Measurements from ENCODE around the gene GLYR1.

- no peak for TF ChIP-seq POLR2A (IDR thresholded peaks at IDR 0.05; ENCODE audit: low read depth, low read length)
- no peak for TF ChIP-seq CTCF (conservative IDR thresholded peaks at IDR 0.05; ENCODE audit: low read depth, low read length)
- TF ChIP-seq ELK1 (IDR thresholded peaks at IDR 0.05; ENCODE audit: borderline replicate concordance, low read depth, low read length): no peak
- no peak for TF ChIP-seq NFE2L2 (IDR thresholded peaks at IDR 0.05; ENCODE audit: low read depth, low read length)
- TF ChIP-seq RFX5 (IDR thresholded peaks at IDR 0.05; ENCODE audit: low read depth, low read length): no peak
- TF ChIP-seq MAZ (IDR thresholded peaks at IDR 0.05; ENCODE audit: borderline replicate concordance, low read depth, low read length): no peak
- no peak for TF ChIP-seq CEBPB (IDR thresholded peaks at IDR 0.05; ENCODE audit: low read depth, low read length)
- no peak for TF ChIP-seq RCOR1 (IDR thresholded peaks at IDR 0.05; ENCODE audit: insufficient replicate concordance, low read length)
- no peak for TF ChIP-seq SMC3 (IDR thresholded peaks at IDR 0.05; ENCODE audit: low read depth, low read length)
Observed at GRCh38 chr16:4795828-4796572, 51.1 kb downstream of the GLYR1 start.
